H9 (cell line): ENCODE data around the gene CD79B. TPM values are rescaled to one million over a fixed set of nuclear protein-coding genes. Genes with fewer than 3 reads are reported as not detected.

Source experiments
- DNase-seq: peaks from one replicate; pipeline ENCODE4 v3.0.0-alpha.2; 2017
- H2AFZ ChIP-seq: one replicate; pipeline ENCODE4 v1.6.1; 2013; ENCODE audit warnings: mild to moderate bottlenecking, low read length, control low read depth, moderate library complexity
- H2AK5ac ChIP-seq: 2 replicates; pipeline ENCODE4 v1.6.1; 2013; ENCODE audit warnings: low read length, control low read depth, mixed read lengths; ENCODE audit not compliant: insufficient read length
- H2BK120ac ChIP-seq: one replicate; pipeline ENCODE4 v1.6.1; 2013; ENCODE audit warnings: low read depth, mild to moderate bottlenecking, low read length, control low read depth, inconsistent platforms; ENCODE audit not compliant: poor library complexity, severe bottlenecking
- H2BK12ac ChIP-seq: 2 replicates; pipeline ENCODE4 v1.6.1; 2013; ENCODE audit warnings: low read length, control low read depth, mixed read lengths, low read depth; ENCODE audit not compliant: insufficient read length
- H2BK15ac ChIP-seq: 2 replicates; pipeline ENCODE4 v1.6.1; 2013; ENCODE audit warnings: low read depth, low read length, control low read depth
- H2BK20ac ChIP-seq: one replicate; pipeline ENCODE4 v1.6.1; 2013; ENCODE audit warnings: low read depth, mild to moderate bottlenecking, low read length, control low read depth, inconsistent platforms; ENCODE audit not compliant: poor library complexity, severe bottlenecking
- H2BK5ac ChIP-seq: 2 replicates; pipeline ENCODE4 v1.6.1; 2013; ENCODE audit warnings: low read length, control low read depth, mixed read lengths; ENCODE audit not compliant: insufficient read length
- H3K14ac ChIP-seq: 2 replicates; pipeline ENCODE4 v1.6.1; 2013; ENCODE audit warnings: low read length, control low read depth; ENCODE audit not compliant: insufficient read depth
- H3K18ac ChIP-seq: 2 replicates; pipeline ENCODE4 v1.6.1; 2013; ENCODE audit warnings: low read depth, mild to moderate bottlenecking, mixed read lengths, low read length, control low read depth; ENCODE audit not compliant: insufficient read length
- H3K23ac ChIP-seq: 2 replicates; pipeline ENCODE4 v1.6.1; 2013; ENCODE audit warnings: low read length, control low read depth, mixed read lengths, low read depth; ENCODE audit not compliant: insufficient read length
- H3K23me2 ChIP-seq: 2 replicates; pipeline ENCODE4 v1.6.1; 2013; ENCODE audit warnings: low read depth, mild to moderate bottlenecking, mixed read lengths, low read length, control low read depth; ENCODE audit not compliant: insufficient read length, poor library complexity, severe bottlenecking
- H3K27ac ChIP-seq: 2 replicates; pipeline ENCODE4 v1.5.1; 2013; ENCODE audit warnings: low read length, control low read depth, mixed read lengths, low read depth; ENCODE audit not compliant: insufficient read length
- H3K27me3 ChIP-seq: 2 replicates; pipeline ENCODE4 v1.6.1; 2013; ENCODE audit warnings: low read length, control low read depth, inconsistent platforms; ENCODE audit not compliant: insufficient read depth
- H3K4ac ChIP-seq: 2 replicates; pipeline ENCODE4 v1.6.1; 2013; ENCODE audit warnings: low read depth, mild to moderate bottlenecking, control low read depth, inconsistent platforms, low read length, moderate library complexity
- H3K4me1 ChIP-seq: 2 replicates; pipeline ENCODE4 v1.6.1; 2013; ENCODE audit warnings: low read length, control low read depth, inconsistent platforms; ENCODE audit not compliant: insufficient read depth
- H3K4me2 ChIP-seq: 2 replicates; pipeline ENCODE4 v1.6.1; 2013; ENCODE audit warnings: low read length, control low read depth, mixed read lengths; ENCODE audit not compliant: insufficient read length, insufficient read depth
- H3K56ac ChIP-seq: 2 replicates; pipeline ENCODE4 v1.6.1; 2013; ENCODE audit warnings: low read depth, mild to moderate bottlenecking, mixed read lengths, low read length, control low read depth; ENCODE audit not compliant: insufficient read length
- H3K79me1 ChIP-seq: 2 replicates; pipeline ENCODE4 v1.6.1; 2013; ENCODE audit warnings: low read depth, mild to moderate bottlenecking, moderate library complexity, low read length, control low read depth, inconsistent platforms; ENCODE audit not compliant: insufficient read depth, poor library complexity, severe bottlenecking
- H3K79me2 ChIP-seq: 2 replicates; pipeline ENCODE4 v1.6.1; 2013; ENCODE audit warnings: low read length, control low read depth, inconsistent platforms; ENCODE audit not compliant: insufficient read depth
- H3K9ac ChIP-seq: 2 replicates; pipeline ENCODE4 v1.6.1; 2013; ENCODE audit warnings: low read length, control low read depth, mixed read lengths; ENCODE audit not compliant: insufficient read length; ENCODE audit errors: extremely low read depth
- H3K9me3 ChIP-seq: one replicate; pipeline ENCODE4 v1.6.1; 2013; ENCODE audit warnings: low read depth, low read length, inconsistent platforms; ENCODE audit not compliant: control insufficient read depth
- H3T11ph ChIP-seq: one replicate; pipeline ENCODE4 v1.6.1; 2013; ENCODE audit warnings: mild to moderate bottlenecking, low read length, control low read depth, inconsistent platforms
- H4K20me1 ChIP-seq: one replicate; pipeline ENCODE4 v1.6.1; 2013; ENCODE audit not compliant: control insufficient read depth, insufficient read length, insufficient read depth
- H4K5ac ChIP-seq: 2 replicates; pipeline ENCODE4 v1.6.1; 2013; ENCODE audit warnings: low read depth, mild to moderate bottlenecking, mixed read lengths, low read length, control low read depth; ENCODE audit not compliant: insufficient read length
- H4K8ac ChIP-seq: replicated peaks from 2 replicates; pipeline ENCODE4 v1.6.1; 2013; ENCODE audit warnings: low read length, control low read depth, mixed read lengths, low read depth; ENCODE audit not compliant: insufficient read length
- H4K91ac ChIP-seq: 2 replicates; pipeline ENCODE4 v1.6.1; 2013; ENCODE audit warnings: low read depth, mild to moderate bottlenecking, moderate library complexity, mixed read lengths, low read length, control low read depth; ENCODE audit not compliant: insufficient read length
- H3K27ac Mint-ChIP-seq, 3 experiments: 2 replicates in 2 of 3; 3 replicates in 1 of 3; pipeline ENCODE4 v1.8.0; 2020 to 2021; ENCODE audit warnings: mixed read lengths in 3 of 3, mild to moderate bottlenecking in 1 of 3, moderate library complexity in 1 of 3
- H3K27me3 Mint-ChIP-seq: 2 replicates; pipeline ENCODE4 v1.8.0; 2021; ENCODE audit warnings: low read depth, mild to moderate bottlenecking, moderate library complexity, mixed read lengths
- H3K36me3 Mint-ChIP-seq, 3 experiments: 2 replicates in 2 of 3; 3 replicates in 1 of 3; pipeline ENCODE4 v1.8.0; 2020 to 2021; ENCODE audit warnings: low read depth in 3 of 3, mixed read lengths in 3 of 3; ENCODE audit not compliant: insufficient read depth in 1 of 3
- H3K4me1 Mint-ChIP-seq, 2 experiments: 2 replicates each; pipeline ENCODE4 v1.8.0; 2020; ENCODE audit warnings: mixed read lengths in 2 of 2
- H3K4me3 Mint-ChIP-seq, 2 experiments: 2 replicates in 1 of 2; 3 replicates in 1 of 2; pipeline ENCODE4 v1.8.0; 2020 to 2021; ENCODE audit warnings: mild to moderate bottlenecking in 2 of 2, mixed read lengths in 2 of 2, moderate library complexity in 1 of 2
- H3K9me3 Mint-ChIP-seq, 2 experiments: 2 replicates in 1 of 2; 3 replicates in 1 of 2; pipeline ENCODE4 v1.8.0; 2020; ENCODE audit warnings: mild to moderate bottlenecking in 2 of 2, mixed read lengths in 2 of 2, moderate library complexity in 1 of 2
- WGBS: extraction: QIAGEN DNeasy Blood & Tissue Kit; methylation state at CpG from one replicate; pipeline ENCODE4 v1.1.7; 2013; ENCODE audit warnings: missing lambda C conversion rate, low lambda C conversion rate, mixed read lengths; ENCODE audit not compliant: insufficient read length; ENCODE audit errors: extremely low coverage; 5-methylcytosine and 5-hydroxymethylcytosine counted together
- total RNA-seq: library from RNA; stranded (reverse); gene quantifications from 2 replicates; pipeline ENCODE4 v1.2.1, GENCODE V29; 2021
- TF ChIP-seq, protein P1 (sequence below): fragments of 200-600 bp; sonication (generic); conservative IDR thresholded peaks from 3 replicates; pipeline ENCODE4 v1.8.0; 2021; ENCODE audit warnings: antibody characterized with exemption, mild to moderate bottlenecking

CD79B gene
- total RNA-seq, 1 experiment from 2014 or later: 0.96 TPM

DNA sequence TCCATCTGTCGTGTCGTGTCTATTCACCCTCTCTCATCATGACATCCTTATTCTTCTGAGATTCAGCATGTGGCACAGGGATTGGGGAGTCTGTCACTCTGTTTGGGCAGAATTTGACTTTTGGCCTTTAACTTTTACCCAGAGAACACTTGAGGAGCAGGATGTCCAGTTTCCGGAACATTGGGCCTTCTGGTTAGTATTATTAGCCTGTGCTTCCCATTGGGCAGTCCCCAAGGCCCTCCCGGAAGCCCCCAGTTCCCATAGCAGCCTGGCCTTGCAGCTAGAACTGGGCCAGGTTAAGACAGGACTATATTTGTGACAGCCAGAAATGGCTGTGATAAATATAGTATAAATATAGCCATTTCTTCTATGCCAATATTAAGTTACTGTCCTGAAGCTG lies 31.0 kb upstream of the CD79B start:
- Histone ChIP-seq H3K18ac (no peak overlapping the region), H3K79me2 (no peaks in the 10 kb centered on the region), H3K4me1 (no peaks in the 10 kb centered on the region), H3K4ac (no peak overlapping the region), H3K23me2 (peaks cover 10% of the 10 kb centered on the region), H2BK20ac (no peak overlapping the region), H3K23ac (no peak overlapping the region), H4K91ac (no peak overlapping the region), H3K9ac (no peak overlapping the region), H3T11ph (no peak overlapping the region), H2BK5ac (no peak overlapping the region), H2AFZ (no peak overlapping the region), H2BK12ac (no peak overlapping the region), H4K8ac (no peak overlapping the region), H3K4me2 (no peak overlapping the region), H3K27ac (no peak overlapping the region), H3K9me3 (no peaks in the 10 kb centered on the region), H2AK5ac (no peak overlapping the region), H3K27me3 (no peaks in the 10 kb centered on the region), H3K14ac (no peak overlapping the region), H2BK120ac (no peak overlapping the region), H3K79me1 (no peaks in the 10 kb centered on the region), H3K56ac (no peak overlapping the region), H4K5ac (no peak overlapping the region), H2BK15ac (no peak overlapping the region), H4K20me1 (no peaks in the 10 kb centered on the region)
- H3K36me3 Mint-ChIP-seq: no peaks in the 10 kb centered on the region
- no peak overlapping the region; a peak in 1 of 5 replicates for H3K4me3 Mint-ChIP-seq
- WGBS: no CpG with 5 or more reads among the region's 4 CpGs
- TF ChIP-seq, protein P1, sequence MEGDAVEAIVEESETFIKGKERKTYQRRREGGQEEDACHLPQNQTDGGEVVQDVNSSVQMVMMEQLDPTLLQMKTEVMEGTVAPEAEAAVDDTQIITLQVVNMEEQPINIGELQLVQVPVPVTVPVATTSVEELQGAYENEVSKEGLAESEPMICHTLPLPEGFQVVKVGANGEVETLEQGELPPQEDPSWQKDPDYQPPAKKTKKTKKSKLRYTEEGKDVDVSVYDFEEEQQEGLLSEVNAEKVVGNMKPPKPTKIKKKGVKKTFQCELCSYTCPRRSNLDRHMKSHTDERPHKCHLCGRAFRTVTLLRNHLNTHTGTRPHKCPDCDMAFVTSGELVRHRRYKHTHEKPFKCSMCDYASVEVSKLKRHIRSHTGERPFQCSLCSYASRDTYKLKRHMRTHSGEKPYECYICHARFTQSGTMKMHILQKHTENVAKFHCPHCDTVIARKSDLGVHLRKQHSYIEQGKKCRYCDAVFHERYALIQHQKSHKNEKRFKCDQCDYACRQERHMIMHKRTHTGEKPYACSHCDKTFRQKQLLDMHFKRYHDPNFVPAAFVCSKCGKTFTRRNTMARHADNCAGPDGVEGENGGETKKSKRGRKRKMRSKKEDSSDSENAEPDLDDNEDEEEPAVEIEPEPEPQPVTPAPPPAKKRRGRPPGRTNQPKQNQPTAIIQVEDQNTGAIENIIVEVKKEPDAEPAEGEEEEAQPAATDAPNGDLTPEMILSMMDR: no peak
- H3K4me1 Mint-ChIP-seq: peaks cover 21 to 26% of the 10 kb centered on the region in 2 experiments
- DNase-seq: no peak
- H3K9me3 Mint-ChIP-seq: no peaks in the 10 kb centered on the region; a peak in 1 of 5 replicates
- H3K27ac Mint-ChIP-seq: no peak overlapping the region; a peak in 1 of 7 replicates
- H3K27me3 Mint-ChIP-seq: peaks cover 4% of the 10 kb centered on the region
